Stimulated activated naive CD8-positive, alpha-beta T cell treated with anti-CD3 and anti-CD28 coated beads, Interleukin-15, amount 100 ng/mL, for 72 hours (primary cell): ENCODE measurements around the gene FLNA.

ENCODE experiments used
- ATAC-seq: fragments of 150-1000 bp; cut with Tn5 transposase; 2 replicates; pipeline ENCODE4 v1.10.0; 2021; ENCODE audit warnings: mild to moderate bottlenecking, moderate library complexity
- DNase-seq, 2 donors: peaks; one replicate each; pipeline ENCODE4 v3.0.0; 2021 to 2022
- H3K27ac Mint-ChIP-seq, 2 donors: one replicate each; pipeline ENCODE4 v1.8.0; 2022; ENCODE audit warnings: mild to moderate bottlenecking in 2 of 2, mixed read lengths in 2 of 2, moderate library complexity in 2 of 2
- H3K27me3 Mint-ChIP-seq: one replicate; pipeline ENCODE4 v1.8.0; 2022; ENCODE audit warnings: mixed read lengths
- H3K4me1 Mint-ChIP-seq: one replicate; pipeline ENCODE4 v1.8.0; 2022; ENCODE audit warnings: mild to moderate bottlenecking, mixed read lengths
- H3K4me3 Mint-ChIP-seq, 2 donors: one replicate each; pipeline ENCODE4 v1.8.0; 2022; ENCODE audit warnings: mild to moderate bottlenecking in 2 of 2, mixed read lengths in 2 of 2, moderate library complexity in 1 of 2
- H3K9me3 Mint-ChIP-seq, 2 donors: one replicate each; pipeline ENCODE4 v1.8.0; 2022; ENCODE audit warnings: mixed read lengths in 2 of 2

FLNA gene

GRCh38 chrX:154300816-154301215 is 73.6 kb downstream of the FLNA start:
- no peak overlapping the region for H3K27ac Mint-ChIP-seq
- no peak for DNase-seq
- ATAC-seq = no peak
- no peaks in the 10 kb centered on the region for H3K27me3 Mint-ChIP-seq
- H3K4me3 Mint-ChIP-seq = no peak overlapping the region
- H3K4me1 Mint-ChIP-seq = peaks cover 11% of the 10 kb centered on the region
- H3K9me3 Mint-ChIP-seq = no peaks in the 10 kb centered on the region
